ENCODE results near the gene VARS2. TPM values are rescaled to one million over a fixed set of nuclear protein-coding genes. Genes with fewer than 3 reads are reported as not detected.
A peak's percentile ranks its signal among the peaks of the same experiment; 100 is the strongest.

VARS2 gene
- total and polyA plus RNA-seq, 2 experiments from 2014 or later: 21.6 to 36.9 TPM

- TF ChIP-seq, protein P1, sequence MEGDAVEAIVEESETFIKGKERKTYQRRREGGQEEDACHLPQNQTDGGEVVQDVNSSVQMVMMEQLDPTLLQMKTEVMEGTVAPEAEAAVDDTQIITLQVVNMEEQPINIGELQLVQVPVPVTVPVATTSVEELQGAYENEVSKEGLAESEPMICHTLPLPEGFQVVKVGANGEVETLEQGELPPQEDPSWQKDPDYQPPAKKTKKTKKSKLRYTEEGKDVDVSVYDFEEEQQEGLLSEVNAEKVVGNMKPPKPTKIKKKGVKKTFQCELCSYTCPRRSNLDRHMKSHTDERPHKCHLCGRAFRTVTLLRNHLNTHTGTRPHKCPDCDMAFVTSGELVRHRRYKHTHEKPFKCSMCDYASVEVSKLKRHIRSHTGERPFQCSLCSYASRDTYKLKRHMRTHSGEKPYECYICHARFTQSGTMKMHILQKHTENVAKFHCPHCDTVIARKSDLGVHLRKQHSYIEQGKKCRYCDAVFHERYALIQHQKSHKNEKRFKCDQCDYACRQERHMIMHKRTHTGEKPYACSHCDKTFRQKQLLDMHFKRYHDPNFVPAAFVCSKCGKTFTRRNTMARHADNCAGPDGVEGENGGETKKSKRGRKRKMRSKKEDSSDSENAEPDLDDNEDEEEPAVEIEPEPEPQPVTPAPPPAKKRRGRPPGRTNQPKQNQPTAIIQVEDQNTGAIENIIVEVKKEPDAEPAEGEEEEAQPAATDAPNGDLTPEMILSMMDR (IDR thresholded peaks at IDR 0.05; ENCODE audit: poor library complexity): no peak
- TF ChIP-seq EZH2 (IDR thresholded peaks at IDR 0.05; ENCODE audit: borderline replicate concordance): no peak
- no peak for TF ChIP-seq EZH2phosphoT487 (IDR thresholded peaks at IDR 0.05; ENCODE audit: low read depth, severe bottlenecking, unreplicated experiment)
- Histone ChIP-seq H3K4me3 (no peak overlapping the region), H3K27me3 (no peaks in the 10 kb centered on the region), H3K36me3 (replicated peaks; ENCODE audit: insufficient read depth, low read depth) (no peaks in the 10 kb centered on the region), H3K4me2 (peak overlapping the region; percentile 84), H3K9me2 (replicated peaks; ENCODE audit: insufficient read depth) (no peaks in the 10 kb centered on the region), H4K20me1 (ENCODE audit: insufficient read depth, poor library complexity, severe bottlenecking) (no peaks in the 10 kb centered on the region), H2AFZ (peak overlapping the region; percentile 75), H3K27ac (peak overlapping the region; percentile 90), H3K4me1 (ENCODE audit: insufficient read depth) (peaks cover 14% of the 10 kb centered on the region), H3K79me2 (no peaks in the 10 kb centered on the region), H3K9me3 (ENCODE audit: low read depth) (no peaks in the 10 kb centered on the region)
- no peak for DNase-seq (ENCODE audit: low spot score)
- WGBS (ENCODE audit: low lambda C conversion rate, missing lambda C conversion rate): 71% methylated on average over 17 of the region's 17 CpGs
Observed at GRCh38 chr6:30914854-30915590, 984 bp downstream of the VARS2 start.

GRCh38 chr6:30915591-30915946, 1.5 kb downstream of the VARS2 start:
- H3K9me2 ChIP-seq (replicated peaks; ENCODE audit: insufficient read depth): no peaks in the 10 kb centered on the region
- H3K36me3 ChIP-seq (replicated peaks; ENCODE audit: insufficient read depth, low read depth): no peaks in the 10 kb centered on the region
- H3K4me3 ChIP-seq: no peak overlapping the region
- 33% methylated on average over 5 of the region's 5 CpGs for WGBS (ENCODE audit: low lambda C conversion rate, missing lambda C conversion rate)
- H3K4me1 ChIP-seq (ENCODE audit: insufficient read depth): peaks cover 14% of the 10 kb centered on the region
- TF ChIP-seq, protein P1 (IDR thresholded peaks at IDR 0.05; ENCODE audit: poor library complexity): peak; percentile 69
- no peak for TF ChIP-seq EZH2 (IDR thresholded peaks at IDR 0.05; ENCODE audit: borderline replicate concordance)
- H3K27ac ChIP-seq: peak overlapping the region; percentile 90
- no peaks in the 10 kb centered on the region for H3K79me2 ChIP-seq
- no peaks in the 10 kb centered on the region for H3K27me3 ChIP-seq
- peak; percentile 74 for DNase-seq (ENCODE audit: low spot score)
- no peak overlapping the region for H2AFZ ChIP-seq
- peak overlapping the region; percentile 84 for H3K4me2 ChIP-seq
- no peaks in the 10 kb centered on the region for H4K20me1 ChIP-seq (ENCODE audit: insufficient read depth, poor library complexity, severe bottlenecking)
- no peaks in the 10 kb centered on the region for H3K9me3 ChIP-seq (ENCODE audit: low read depth)

GRCh38 chr6:30917041-30917440, 3.0 kb downstream of the VARS2 start:
- 89% methylated on average over 7 of the region's 7 CpGs for WGBS (ENCODE audit: low lambda C conversion rate, missing lambda C conversion rate)
- no peak overlapping the region for H2AFZ ChIP-seq
- no peak overlapping the region for H3K4me3 ChIP-seq
- no peaks in the 10 kb centered on the region for H3K9me2 ChIP-seq (replicated peaks; ENCODE audit: insufficient read depth)
- H3K36me3 ChIP-seq (replicated peaks; ENCODE audit: insufficient read depth, low read depth): no peaks in the 10 kb centered on the region
- TF ChIP-seq, protein P1 (IDR thresholded peaks at IDR 0.05; ENCODE audit: poor library complexity): no peak
- TF ChIP-seq EZH2 (IDR thresholded peaks at IDR 0.05; ENCODE audit: borderline replicate concordance) (no peak), EZH2phosphoT487 (IDR thresholded peaks at IDR 0.05; ENCODE audit: low read depth, severe bottlenecking, unreplicated experiment) (no peak)
- H3K9me3 ChIP-seq (ENCODE audit: low read depth): no peaks in the 10 kb centered on the region
- no peak for DNase-seq (ENCODE audit: low spot score)
- no peaks in the 10 kb centered on the region for H3K27me3 ChIP-seq
- peaks cover 14% of the 10 kb centered on the region for H3K4me1 ChIP-seq (ENCODE audit: insufficient read depth)
- H4K20me1 ChIP-seq (ENCODE audit: insufficient read depth, poor library complexity, severe bottlenecking): no peaks in the 10 kb centered on the region
- H3K27ac ChIP-seq: no peak overlapping the region
- no peaks in the 10 kb centered on the region for H3K79me2 ChIP-seq
- H3K4me2 ChIP-seq: no peak overlapping the region
